Lung (tissue), 12 donors: ENCODE results near the gene PSMD8. TPM values are rescaled to one million over a fixed set of nuclear protein-coding genes. Genes with fewer than 3 reads are reported as not detected.
"Not testable (repeated sequence)": the region's sequence is repeated elsewhere in the genome, so short reads cannot be mapped to it uniquely, and the experiment has no call there.

ENCODE experiments used
- ATAC-seq: fragments of 200-7000 bp; cut with Tn5 transposase; one replicate; pipeline ENCODE4 v1.9.1; 2020; ENCODE audit warnings: moderate number of reproducible peaks; ENCODE audit not compliant: insufficient read depth, low FRiP score
- DNase-seq, 3 donors: peaks; one replicate each; pipeline ENCODE4 v3.0.0-alpha.2; 2013 to 2017
- H3K27ac ChIP-seq, 2 donors: one replicate each; pipeline ENCODE4 v1.5.1; 2013; ENCODE audit warnings: mild to moderate bottlenecking in 2 of 2, moderate library complexity in 2 of 2, control low read depth in 1 of 2, inconsistent platforms in 1 of 2, low read depth in 1 of 2, low read length in 1 of 2
- H3K27me3 ChIP-seq, 3 donors: one replicate each; pipeline ENCODE4 v1.5.1; 2013; ENCODE audit warnings: low read length in 2 of 3; ENCODE audit not compliant: control insufficient read depth in 3 of 3, insufficient read depth in 3 of 3
- H3K36me3 ChIP-seq, 4 donors: one replicate each; pipeline ENCODE4 v1.5.1; 2013; ENCODE audit warnings: low read length in 4 of 4, mild to moderate bottlenecking in 1 of 4, moderate library complexity in 1 of 4; ENCODE audit not compliant: control insufficient read depth in 4 of 4, insufficient read depth in 4 of 4
- H3K4me1 ChIP-seq, 5 donors: one replicate each; pipeline ENCODE4 v1.5.1; 2013; ENCODE audit warnings: low read length in 5 of 5, mild to moderate bottlenecking in 2 of 5, moderate library complexity in 1 of 5; ENCODE audit not compliant: control insufficient read depth in 5 of 5, insufficient read depth in 5 of 5
- H3K4me3 ChIP-seq: one replicate; pipeline ENCODE4 v1.5.1; 2013; ENCODE audit warnings: mild to moderate bottlenecking, control low read depth, moderate library complexity
- H3K9ac ChIP-seq, 2 donors: one replicate each; pipeline ENCODE4 v1.5.1; 2013; ENCODE audit warnings: low read length in 2 of 2, control low read depth in 1 of 2; ENCODE audit not compliant: insufficient read depth in 1 of 2
- H3K9me3 ChIP-seq, 4 donors: one replicate each; pipeline ENCODE4 v1.5.1; 2013; ENCODE audit warnings: low read length in 3 of 4, mild to moderate bottlenecking in 1 of 4, moderate library complexity in 1 of 4; ENCODE audit not compliant: control insufficient read depth in 4 of 4, insufficient read depth in 3 of 4
- CTCF ChIP-seq: IDR thresholded peaks from 2 replicates; pipeline ENCODE4 v1.5.1; 2012; ENCODE audit warnings: mild to moderate bottlenecking; ENCODE audit errors: control extremely low read depth, extremely low read depth
- WGBS, 2 donors: extraction: QIAGEN DNeasy Blood & Tissue Kit; methylation state at CpG; one replicate each; pipeline ENCODE4 v1.1.7; 2013; 5-methylcytosine and 5-hydroxymethylcytosine counted together
- polyA plus RNA-seq, 2 donors: library from polyadenylated mRNA; stranded (reverse); fragments of 200-250 nt; gene quantifications; one replicate each; pipeline ENCODE4 v1.2.1, GENCODE V29; 2013
- total RNA-seq, 2 donors: library from RNA; depleted of rRNA in 1 of 2; stranded (reverse); fragments of >200 nt in 1 of 2; gene quantifications; one replicate each; pipeline ENCODE4 v1.2.1, GENCODE V29; 2014 to 2021
- donor health status: control.
- donor health status: control.
- donor health status: Bipolar disorder and iron deficiency.
- donor health status: healthy.
- donor health status: DM: yes; HTN: yes; CAD: no.

The PSMD8 gene
- total and polyA plus RNA-seq, 4 donors, result 65.4 to 233 (median 149) TPM

GRCh38 chr19:38409631-38410133, 35.3 kb downstream of the PSMD8 start:
- H3K27me3 ChIP-seq, result no peaks in the 10 kb centered on the region
- WGBS, 2 donors, result 62 to 75% methylated on average over 7 of the region's 7 CpGs
- H3K36me3 ChIP-seq, result peaks cover 0 to 15% (median 12%) of the 10 kb centered on the region in 4 donors
- no peaks in the 10 kb centered on the region for H3K4me1 ChIP-seq
- peak in 1 of 3 donors; percentile 20 for DNase-seq
- no peak overlapping the region for H3K9ac ChIP-seq
- no peak overlapping the region for H3K4me3 ChIP-seq
- no peak for TF ChIP-seq CTCF
- H3K27ac ChIP-seq, result no peak overlapping the region
- no peaks in the 10 kb centered on the region for H3K9me3 ChIP-seq
- no peak for ATAC-seq

- not testable (repeated sequence) for H3K27me3 ChIP-seq, DNase-seq
- 80 to 95% methylated on average over 6 of the region's 6 CpGs for WGBS, 2 donors
Measured at GRCh38 chr19:38410407-38410806, 36.0 kb downstream of the PSMD8 start.

GRCh38 chr19:38411041-38411712, 36.8 kb downstream of the PSMD8 start:
- WGBS, 2 donors, result 90 to 92% methylated on average over 13 of the region's 13 CpGs
- no peak overlapping the region for H3K9ac ChIP-seq
- no peaks in the 10 kb centered on the region for H3K4me1 ChIP-seq
- H3K27me3 ChIP-seq, result no peaks in the 10 kb centered on the region
- peaks cover 0 to 10% (median 5%) of the 10 kb centered on the region in 4 donors for H3K36me3 ChIP-seq
- ATAC-seq (no peak), DNase-seq (no peak)
- H3K27ac ChIP-seq, result no peak overlapping the region
- TF ChIP-seq CTCF, result no peak
- no peaks in the 10 kb centered on the region for H3K9me3 ChIP-seq
- no peak overlapping the region for H3K4me3 ChIP-seq

More at GRCh38 chr19:38410407-38410806, 36.0 kb downstream of the PSMD8 start:
- H3K36me3 ChIP-seq, result peaks cover 0 to 10% (median 6%) of the 10 kb centered on the region in 4 donors
- H3K4me1 ChIP-seq, H3K9ac ChIP-seq, H3K27ac ChIP-seq, H3K4me3 ChIP-seq, ATAC-seq, H3K9me3 ChIP-seq: not testable (repeated sequence)

GRCh38 chr19:38411898-38412297, 37.5 kb downstream of the PSMD8 start:
- ATAC-seq, H3K36me3 ChIP-seq, H3K4me3 ChIP-seq, H3K9me3 ChIP-seq, DNase-seq, H3K27me3 ChIP-seq, H3K4me1 ChIP-seq, H3K9ac ChIP-seq, H3K27ac ChIP-seq: not testable (repeated sequence)
- 91 to 93% methylated on average over 5 of the region's 5 CpGs for WGBS, 2 donors
